Ovary (tissue), 3 donors: Measurements from ENCODE around the gene RFTN2.

Source experiments
- CTCF ChIP-seq, 3 donors: fragments of 450-650 bp in 2 of 3; fragments of 200-600 bp in 1 of 3; IDR thresholded peaks; one replicate each; pipeline versions ENCODE4 v1.5.1 to v1.8.0; 2016 to 2022; ENCODE audit warnings: antibody characterized with exemption in 3 of 3, mild to moderate bottlenecking in 1 of 3
- EP300 ChIP-seq: sonication (generic); formaldehyde crosslinking; IDR thresholded peaks from one replicate; pipeline ENCODE4 v1.6.1; 2017; ENCODE audit warnings: antibody characterized with exemption
- POLR2A ChIP-seq: fragments of 450-650 bp; IDR thresholded peaks from one replicate; pipeline ENCODE4 v1.6.1; 2017; ENCODE audit warnings: antibody characterized with exemption, mild to moderate bottlenecking, moderate library complexity
- donor health status: DM: no; HTN: no; CAD: no.

DNA sequence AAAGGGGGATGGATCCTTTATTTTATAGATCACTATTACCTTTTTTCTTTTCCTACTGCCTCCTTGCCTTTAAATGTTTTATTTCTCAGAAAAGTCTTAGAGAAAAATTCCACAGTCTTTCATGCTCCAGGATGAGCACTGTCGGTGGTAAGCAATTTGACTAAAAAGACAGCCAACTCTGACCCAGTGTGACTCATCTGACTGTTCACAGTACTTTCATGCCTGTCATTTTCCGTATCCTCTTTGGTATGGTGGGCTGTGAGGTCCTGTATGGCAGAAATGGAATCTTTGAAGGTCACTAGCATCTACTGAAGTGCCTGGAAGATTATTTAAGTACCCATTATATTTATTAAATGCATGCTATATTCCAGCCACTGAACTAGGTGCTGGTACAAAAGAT is 2.1 kb upstream of the RFTN2 start:
- TF ChIP-seq EP300: no peak
- no peak for TF ChIP-seq CTCF (IDR thresholded peaks at IDR 0.05)
- TF ChIP-seq POLR2A: no peak
